Measurements from ENCODE around the gene GLIS2.
A peak's percentile ranks its signal among the peaks of the same experiment; 100 is the strongest.

Gene GLIS2

GRCh38 chr16:4373356-4373908 lies 57.6 kb downstream of the GLIS2 start:
- Histone ChIP-seq H3K36me3 (ENCODE audit: control insufficient read depth, insufficient read depth, low read length) (no peaks in the 10 kb centered on the region), H3K9me3 (ENCODE audit: control insufficient read depth, low read length) (no peaks in the 10 kb centered on the region), H3K79me2 (no peaks in the 10 kb centered on the region), H3K9ac (no peak overlapping the region), H3K4me1 (peaks cover 27% of the 10 kb centered on the region), H3K27me3 (ENCODE audit: control insufficient read depth, insufficient read depth, low read length) (no peaks in the 10 kb centered on the region), H3K4me3 (ENCODE audit: low read depth, low read length) (peak overlapping the region; percentile 9), H3K27ac (peak overlapping the region; percentile 45), H3K4me2 (ENCODE audit: low read length) (peak overlapping the region; percentile 3), H2AFZ (no peak overlapping the region)
- TF ChIP-seq CTCF (IDR thresholded peaks at IDR 0.05) = no peak

- H3K9me3 ChIP-seq (ENCODE audit: control insufficient read depth, low read length) = no peaks in the 10 kb centered on the region
- H3K4me1 ChIP-seq = peaks cover 27% of the 10 kb centered on the region
- H3K9ac ChIP-seq = no peak overlapping the region
- no peaks in the 10 kb centered on the region for H3K79me2 ChIP-seq
- no peaks in the 10 kb centered on the region for H3K36me3 ChIP-seq (ENCODE audit: control insufficient read depth, insufficient read depth, low read length)
- no peak for TF ChIP-seq CTCF (IDR thresholded peaks at IDR 0.05)
- peak overlapping the region; percentile 45 for H3K27ac ChIP-seq
- no peaks in the 10 kb centered on the region for H3K27me3 ChIP-seq (ENCODE audit: control insufficient read depth, insufficient read depth, low read length)
- H3K4me2 ChIP-seq (ENCODE audit: low read length) = no peak overlapping the region
- H3K4me3 ChIP-seq (ENCODE audit: low read depth, low read length) = peak overlapping the region; percentile 9
- no peak overlapping the region for H2AFZ ChIP-seq
These were observed 58.3 kb downstream of the GLIS2 start for GRCh38 chr16:4373909-4374742.

GRCh38 chr16:4375717-4376116 lies 59.9 kb downstream of the GLIS2 start:
- Histone ChIP-seq H2AFZ (peak overlapping the region; percentile 38), H3K27me3 (ENCODE audit: control insufficient read depth, insufficient read depth, low read length) (no peaks in the 10 kb centered on the region), H3K79me2 (no peaks in the 10 kb centered on the region), H3K9me3 (ENCODE audit: control insufficient read depth, low read length) (no peaks in the 10 kb centered on the region), H3K4me1 (peaks cover 33% of the 10 kb centered on the region), H3K9ac (no peak overlapping the region), H3K36me3 (ENCODE audit: control insufficient read depth, insufficient read depth, low read length) (no peaks in the 10 kb centered on the region), H3K4me2 (ENCODE audit: low read length) (peak overlapping the region; percentile 47), H3K4me3 (ENCODE audit: low read depth, low read length) (no peak overlapping the region), H3K27ac (peak overlapping the region; percentile 44)
- no peak for TF ChIP-seq CTCF (IDR thresholded peaks at IDR 0.05)

GRCh38 chr16:4376126-4376892 lies 60.4 kb downstream of the GLIS2 start:
- no peaks in the 10 kb centered on the region for H3K27me3 ChIP-seq (ENCODE audit: control insufficient read depth, insufficient read depth, low read length)
- H3K36me3 ChIP-seq (ENCODE audit: control insufficient read depth, insufficient read depth, low read length) = no peaks in the 10 kb centered on the region
- peak overlapping the region; percentile 47 for H3K4me2 ChIP-seq (ENCODE audit: low read length)
- H3K4me1 ChIP-seq = peaks cover 33% of the 10 kb centered on the region
- H2AFZ ChIP-seq = peak overlapping the region; percentile 38
- no peak overlapping the region for H3K4me3 ChIP-seq (ENCODE audit: low read depth, low read length)
- H3K9ac ChIP-seq = no peak overlapping the region
- no peaks in the 10 kb centered on the region for H3K79me2 ChIP-seq
- TF ChIP-seq CTCF (IDR thresholded peaks at IDR 0.05) = no peak
- no peaks in the 10 kb centered on the region for H3K9me3 ChIP-seq (ENCODE audit: control insufficient read depth, low read length)
- H3K27ac ChIP-seq = peak overlapping the region; percentile 44
